K562 (cell line): ENCODE data around the gene AGPAT2. TPM values are rescaled to one million over a fixed set of nuclear protein-coding genes. Genes with fewer than 3 reads are reported as not detected.
A peak's percentile ranks its signal among the peaks of the same experiment; 100 is the strongest.

Source experiments
- E2F6 ChIP-seq, 2 experiments: IDR thresholded peaks; 2 replicates each; pipeline ENCODE4 v1.6.1; 2011; ENCODE audit warnings: borderline replicate concordance in 1 of 2, control low read depth in 1 of 2, low read depth in 1 of 2, low read length in 1 of 2, mild to moderate bottlenecking in 1 of 2, mixed read lengths in 1 of 2, moderate library complexity in 1 of 2; ENCODE audit not compliant: insufficient read depth in 1 of 2, insufficient read length in 1 of 2, poor library complexity in 1 of 2, severe bottlenecking in 1 of 2; ENCODE audit errors: extremely low read depth in 1 of 2
- KHSRP ChIP-seq: fragments of 450-650 bp; IDR thresholded peaks from 2 replicates; pipeline ENCODE4 v1.6.1; 2017
- NFIC ChIP-seq: fragments of 450-650 bp; IDR thresholded peaks from 2 replicates; pipeline ENCODE4 v1.6.1; 2017; ENCODE audit warnings: mild to moderate bottlenecking, inconsistent platforms
- REST ChIP-seq, 2 experiments: fragments of 450-650 bp; formaldehyde crosslinking in 1 of 2; IDR thresholded peaks; 2 replicates each; pipeline versions ENCODE4 v1.4.0 to v1.6.1; 2014 to 2020; ENCODE audit warnings: mild to moderate bottlenecking in 2 of 2, borderline replicate concordance in 1 of 2, low read depth in 1 of 2
- SMARCA4 ChIP-seq: fragments of 450-650 bp; IDR thresholded peaks from 2 replicates; pipeline ENCODE4 v1.6.1; 2016
- ZBTB33 ChIP-seq: sonication (generic); formaldehyde crosslinking; IDR thresholded peaks from 2 replicates; pipeline ENCODE4 v1.8.1; 2023; ENCODE audit warnings: mild to moderate bottlenecking, missing genetic modification reagents
- ZBTB7A ChIP-seq: IDR thresholded peaks from 2 replicates; pipeline ENCODE4 v1.6.1; 2011; ENCODE audit warnings: low read depth, mild to moderate bottlenecking, low read length, moderate library complexity, borderline replicate concordance; ENCODE audit not compliant: control insufficient read depth
- ZHX1 ChIP-seq: fragments of 150-350 bp; conservative IDR thresholded peaks from 2 replicates; pipeline ENCODE4 v1.6.1; 2014; ENCODE audit warnings: low read length
- ZNF263 ChIP-seq: sonication (generic); formaldehyde crosslinking; IDR thresholded peaks from 2 replicates; pipeline ENCODE4 v1.8.0; 2022; ENCODE audit warnings: mild to moderate bottlenecking, missing genetic modification reagents, borderline replicate concordance
- polyA plus RNA-seq, 8 experiments: library from polyadenylated mRNA; depleted of rRNA in 4 of 8; stranded (reverse) in 5 of 8; unstranded in 3 of 8; fragments of >200 nt; fragmentation: Nextera tagmentation in 2 of 8; fragmentation: Illumina TruSeq in 1 of 8; extraction: Ambion mirVana in 2 of 8; extraction: Trizol in 1 of 8; gene quantifications; 2 replicates each; pipeline versions ENCODE4 v1.2.1 to v1.2.3, GENCODE V29; 2011 to 2014; ENCODE audit warnings: inconsistent platforms in 1 of 8, missing spikeins in 1 of 8
- total RNA-seq, 7 experiments: library from RNA; depleted of rRNA in 6 of 7; stranded (reverse); fragments of >200 nt in 6 of 7; fragmentation: Illumina TruSeq in 2 of 7; extraction: Trizol in 2 of 7; gene quantifications; 2 replicates each; pipeline versions ENCODE4 v1.2.1 to v1.2.3, GENCODE V29; 2011 to 2021; ENCODE audit warnings: low replicate concordance in 1 of 7

The AGPAT2 gene
- total and polyA plus RNA-seq, 9 of the 15 experiments (the other 6 are each of a cell fraction or from before 2014, with no cell fraction given): 0.13 to 54.5 (median 23.9) TPM

- TF ChIP-seq ZBTB7A (peak; percentile 23; the same call in 1 of the 2 replicates), ZHX1 (no peak), KHSRP (no peak), REST (IDR thresholded peaks at IDR 0.05; ENCODE audit: borderline replicate concordance) (peak; percentile 84), REST (CRISPR knock-in tag; IDR thresholded peaks at IDR 0.05; ENCODE audit: low read depth) (no peak), E2F6 (IDR thresholded peaks at IDR 0.05; ENCODE audit: borderline replicate concordance in 1 of 2, extremely low read depth in 1 of 2, insufficient read depth in 1 of 2, insufficient read length in 1 of 2, low read depth in 1 of 2, low read length in 1 of 2, poor library complexity in 1 of 2, severe bottlenecking in 1 of 2) (peak in 1 of 2 experiments; percentile 11), ZBTB33 (CRISPR knock-in tag) (peak; percentile 35; the same call in 1 of the 2 replicates), ZNF263 (0 out of 2 replicates have a peak, but pooled peaks have one; percentile 17), SMARCA4 (no peak), NFIC (peak; percentile 46)
These were observed 61.9 kb downstream of the AGPAT2 start (continued) for GRCh38 chr9:136625101-136626065.
